HCT116 (cell line): ENCODE data around the gene DOCK1.

Experiments used
- ATF3 ChIP-seq: IDR thresholded peaks from 2 replicates; pipeline ENCODE4 v1.6.1; 2012
- CTCF ChIP-seq, 3 experiments: fragments of 200-600 bp in 1 of 3; sonication (generic) in 1 of 3; IDR thresholded peaks in 2 of 3; conservative IDR thresholded peaks in 1 of 3; 2 replicates each; pipeline ENCODE4 v1.5.1; 2012 to 2017; ENCODE audit warnings: low read depth in 2 of 3, low read length in 2 of 3, antibody characterized with exemption in 1 of 3, borderline replicate concordance in 1 of 3, control low read depth in 1 of 3, mild to moderate bottlenecking in 1 of 3, mixed read lengths in 1 of 3, mixed run types in 1 of 3, moderate library complexity in 1 of 3; ENCODE audit not compliant: insufficient read depth in 1 of 3
- EGR1 ChIP-seq: IDR thresholded peaks from 2 replicates; pipeline ENCODE4 v1.6.1; 2012; ENCODE audit warnings: low read depth
- EZH2 ChIP-seq: fragments of 200-600 bp; sonication (generic); IDR thresholded peaks from 2 replicates; pipeline ENCODE4 v1.6.1; 2017; ENCODE audit warnings: antibody characterized with exemption, mixed run types
- EZH2phosphoT487 ChIP-seq: fragments of 200-600 bp; IDR thresholded peaks from 2 replicates; pipeline ENCODE4 v1.6.1; 2018; ENCODE audit warnings: antibody characterized with exemption, borderline replicate concordance
- POLR2A ChIP-seq: IDR thresholded peaks from 2 replicates; pipeline ENCODE4 v1.7.0; 2011; ENCODE audit warnings: borderline replicate concordance; ENCODE audit not compliant: insufficient read depth, insufficient read length; ENCODE audit errors: extremely low read depth
- TCF7L2 ChIP-seq: IDR thresholded peaks from 2 replicates; pipeline ENCODE4 v1.7.0; 2011; ENCODE audit warnings: borderline replicate concordance, inconsistent platforms; ENCODE audit not compliant: insufficient read depth, insufficient read length; ENCODE audit errors: extremely low read depth
- YY1 ChIP-seq: IDR thresholded peaks from 2 replicates; pipeline ENCODE4 v1.6.1; 2011; ENCODE audit warnings: low read length, low read depth, moderate library complexity, mild to moderate bottlenecking; ENCODE audit not compliant: insufficient replicate concordance; ENCODE audit errors: extremely low read depth
- ZBTB33 ChIP-seq: IDR thresholded peaks from 2 replicates; pipeline ENCODE4 v1.6.1; 2011; ENCODE audit warnings: mild to moderate bottlenecking, low read length, moderate library complexity; ENCODE audit not compliant: insufficient replicate concordance; ENCODE audit errors: extremely low read depth
- ZNF274 ChIP-seq: fragments of 200-500 bp; sonication (Bioruptor generic); IDR thresholded peaks from 2 replicates; pipeline ENCODE4 v1.6.1; 2014; ENCODE audit warnings: mild to moderate bottlenecking, low read depth, low read length, inconsistent platforms
- TF ChIP-seq, protein P1 (sequence below): IDR thresholded peaks from 2 replicates; pipeline ENCODE4 v1.6.1; 2012; ENCODE audit warnings: low read depth

GRCh38 chr10:127064474-127064873 lies 159.2 kb downstream of the DOCK1 start:
- no peak for TF ChIP-seq YY1
- TF ChIP-seq CTCF (IDR thresholded peaks at IDR 0.05 in 2 of 3, conservative IDR thresholded peaks at IDR 0.05 in 1 of 3; ENCODE audit: borderline replicate concordance in 1 of 3, insufficient read depth in 1 of 3, low read depth in 2 of 3, low read length in 2 of 3): no peak
- no peak for TF ChIP-seq TCF7L2
- TF ChIP-seq ZBTB33: no peak
- TF ChIP-seq, protein P1, sequence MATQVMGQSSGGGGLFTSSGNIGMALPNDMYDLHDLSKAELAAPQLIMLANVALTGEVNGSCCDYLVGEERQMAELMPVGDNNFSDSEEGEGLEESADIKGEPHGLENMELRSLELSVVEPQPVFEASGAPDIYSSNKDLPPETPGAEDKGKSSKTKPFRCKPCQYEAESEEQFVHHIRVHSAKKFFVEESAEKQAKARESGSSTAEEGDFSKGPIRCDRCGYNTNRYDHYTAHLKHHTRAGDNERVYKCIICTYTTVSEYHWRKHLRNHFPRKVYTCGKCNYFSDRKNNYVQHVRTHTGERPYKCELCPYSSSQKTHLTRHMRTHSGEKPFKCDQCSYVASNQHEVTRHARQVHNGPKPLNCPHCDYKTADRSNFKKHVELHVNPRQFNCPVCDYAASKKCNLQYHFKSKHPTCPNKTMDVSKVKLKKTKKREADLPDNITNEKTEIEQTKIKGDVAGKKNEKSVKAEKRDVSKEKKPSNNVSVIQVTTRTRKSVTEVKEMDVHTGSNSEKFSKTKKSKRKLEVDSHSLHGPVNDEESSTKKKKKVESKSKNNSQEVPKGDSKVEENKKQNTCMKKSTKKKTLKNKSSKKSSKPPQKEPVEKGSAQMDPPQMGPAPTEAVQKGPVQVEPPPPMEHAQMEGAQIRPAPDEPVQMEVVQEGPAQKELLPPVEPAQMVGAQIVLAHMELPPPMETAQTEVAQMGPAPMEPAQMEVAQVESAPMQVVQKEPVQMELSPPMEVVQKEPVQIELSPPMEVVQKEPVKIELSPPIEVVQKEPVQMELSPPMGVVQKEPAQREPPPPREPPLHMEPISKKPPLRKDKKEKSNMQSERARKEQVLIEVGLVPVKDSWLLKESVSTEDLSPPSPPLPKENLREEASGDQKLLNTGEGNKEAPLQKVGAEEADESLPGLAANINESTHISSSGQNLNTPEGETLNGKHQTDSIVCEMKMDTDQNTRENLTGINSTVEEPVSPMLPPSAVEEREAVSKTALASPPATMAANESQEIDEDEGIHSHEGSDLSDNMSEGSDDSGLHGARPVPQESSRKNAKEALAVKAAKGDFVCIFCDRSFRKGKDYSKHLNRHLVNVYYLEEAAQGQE: no peak
- TF ChIP-seq EZH2phosphoT487: no peak
- TF ChIP-seq ZNF274: no peak
- TF ChIP-seq EZH2: no peak
- no peak for TF ChIP-seq EGR1
- no peak for TF ChIP-seq ATF3
- TF ChIP-seq POLR2A: no peak
